ELF-1 (cell line): ENCODE data around the gene YAP1.
"Not testable (repeated sequence)": the region's sequence is repeated elsewhere in the genome, so short reads cannot be mapped to it uniquely, and the experiment has no call there.

Experiments used
- DNase-seq: peaks from one replicate; pipeline ENCODE4 v3.0.0-alpha.2; 2016; ENCODE audit warnings: low read depth, low spot score

Gene YAP1

GRCh38 chr11:102197670-102198139, 87.5 kb downstream of the YAP1 start:
- DNase-seq: peak; percentile 69

DNA sequence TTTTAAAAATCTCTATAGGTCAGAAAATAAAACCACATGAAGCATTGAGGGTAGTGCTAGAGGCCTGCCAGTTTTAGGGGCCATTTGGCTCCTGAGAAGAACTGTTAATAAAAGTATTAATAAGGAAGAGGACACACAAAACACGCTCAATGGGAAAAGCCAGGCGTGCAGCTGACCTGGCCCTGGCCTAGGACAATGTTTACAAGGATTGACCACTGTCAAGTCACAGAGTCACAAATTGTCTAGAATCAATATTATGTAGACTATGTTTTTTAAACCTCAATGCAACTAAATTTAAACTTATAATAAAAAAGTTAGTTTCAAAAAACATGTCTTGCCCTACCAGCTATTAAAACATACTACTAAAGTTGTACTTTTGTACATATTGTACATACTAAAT, 89.4 kb downstream of the YAP1 start:
- DNase-seq: no peak

GRCh38 chr11:102200325-102200724, 90.1 kb downstream of the YAP1 start:
- not testable (repeated sequence) for DNase-seq

DNA sequence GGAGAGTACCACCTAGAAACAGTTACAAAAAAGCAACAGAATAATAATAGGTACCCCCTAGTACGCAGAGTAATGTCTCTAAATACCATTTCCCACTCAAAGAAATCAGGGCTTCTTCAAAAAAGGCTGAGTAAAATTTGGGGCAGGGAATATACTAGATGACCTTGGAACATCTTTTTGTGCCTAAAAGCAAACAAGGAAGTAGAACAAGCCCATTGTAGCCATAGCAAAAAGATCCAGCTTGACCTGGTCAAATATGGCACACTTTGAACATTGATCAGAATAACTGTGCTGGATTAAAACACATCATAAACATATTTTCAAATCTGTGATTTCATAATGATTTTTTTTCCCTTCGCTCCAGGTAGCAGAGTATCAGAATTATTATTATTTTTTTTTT, 91.5 kb downstream of the YAP1 start:
- DNase-seq: no peak

- no peak for DNase-seq
These were observed 92.7 kb downstream of the YAP1 start for GRCh38 chr11:102202972-102203371.

- DNase-seq: no peak
These were observed 93.9 kb downstream of the YAP1 start for GRCh38 chr11:102204174-102204573.

DNA sequence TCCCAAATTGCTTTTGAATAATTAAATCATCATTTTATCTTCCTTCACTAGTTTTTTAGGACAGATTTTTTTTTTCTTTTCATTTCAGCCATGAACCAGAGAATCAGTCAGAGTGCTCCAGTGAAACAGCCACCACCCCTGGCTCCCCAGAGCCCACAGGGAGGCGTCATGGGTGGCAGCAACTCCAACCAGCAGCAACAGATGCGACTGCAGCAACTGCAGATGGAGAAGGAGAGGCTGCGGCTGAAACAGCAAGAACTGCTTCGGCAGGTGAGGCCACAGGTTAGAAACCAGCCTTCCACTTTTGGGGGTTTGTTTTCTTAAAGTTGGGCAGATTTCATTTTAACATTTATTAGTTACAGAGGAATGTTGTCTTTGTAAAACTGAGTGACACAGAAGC, 95.6 kb downstream of the YAP1 start:
- DNase-seq: no peak

GRCh38 chr11:102208835-102209234, 98.6 kb downstream of the YAP1 start:
- no peak for DNase-seq

GRCh38 chr11:102214623-102215022, 104.4 kb downstream of the YAP1 start:
- no peak for DNase-seq

DNA sequence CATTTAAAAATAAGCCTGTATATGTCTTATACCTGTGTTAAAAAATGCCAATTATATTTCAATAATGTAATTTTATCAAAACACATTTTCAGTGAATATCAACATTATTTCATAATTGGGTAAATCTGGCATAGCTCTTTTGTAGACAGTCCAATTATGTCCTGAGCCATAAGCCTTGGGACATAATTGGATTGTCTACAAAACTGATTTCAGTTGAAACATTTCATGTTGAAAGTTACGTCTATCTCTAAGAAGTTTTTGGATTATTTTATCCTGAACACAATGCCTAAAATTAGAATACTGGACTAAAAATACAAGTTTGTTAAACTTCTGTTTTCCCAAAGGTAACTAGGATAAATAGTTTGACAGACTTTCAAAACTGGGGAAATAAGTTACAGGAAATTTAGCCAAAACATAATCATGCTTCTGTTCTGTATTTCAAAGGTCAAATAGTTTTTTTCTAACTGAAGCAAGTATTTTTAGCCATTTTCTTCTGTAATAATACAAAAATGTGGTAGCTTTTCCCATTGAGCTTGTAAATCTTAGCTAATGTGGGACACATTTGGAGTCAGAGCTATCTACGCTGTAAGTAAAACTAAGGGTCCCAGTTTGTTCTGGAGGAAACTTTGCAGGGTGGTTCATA, 106.3 kb downstream of the YAP1 start:
- no peak for DNase-seq

GRCh38 chr11:102220728-102221467, 110.7 kb downstream of the YAP1 start:
- DNase-seq: no peak

GRCh38 chr11:102223859-102224258, 113.6 kb downstream of the YAP1 start:
- DNase-seq: no peak

GRCh38 chr11:102225689-102226568, 115.7 kb downstream of the YAP1 start:
- DNase-seq: no peak

- no peak for DNase-seq
These were observed 116.6 kb downstream of the YAP1 start for GRCh38 chr11:102226702-102227490.

DNA sequence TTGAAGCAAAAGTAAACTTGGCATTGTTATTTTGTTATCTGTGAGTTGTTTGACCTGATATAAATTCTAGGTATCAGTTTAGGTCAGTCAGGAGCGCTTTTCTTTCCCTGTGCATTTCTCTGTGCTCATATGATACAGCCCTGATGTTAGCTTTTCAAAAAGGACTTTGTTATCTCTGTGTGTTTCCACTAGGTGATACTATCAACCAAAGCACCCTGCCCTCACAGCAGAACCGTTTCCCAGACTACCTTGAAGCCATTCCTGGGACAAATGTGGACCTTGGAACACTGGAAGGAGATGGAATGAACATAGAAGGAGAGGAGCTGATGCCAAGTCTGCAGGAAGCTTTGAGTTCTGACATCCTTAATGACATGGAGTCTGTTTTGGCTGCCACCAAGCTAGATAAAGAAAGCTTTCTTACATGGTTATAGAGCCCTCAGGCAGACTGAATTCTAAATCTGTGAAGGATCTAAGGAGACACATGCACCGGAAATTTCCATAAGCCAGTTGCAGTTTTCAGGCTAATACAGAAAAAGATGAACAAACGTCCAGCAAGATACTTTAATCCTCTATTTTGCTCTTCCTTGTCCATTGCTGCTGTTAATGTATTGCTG, 119.4 kb downstream of the YAP1 start:
- DNase-seq: no peak

GRCh38 chr11:102230186-102230585, 119.9 kb downstream of the YAP1 start:
- DNase-seq: no peak

GRCh38 chr11:102230911-102231310, 120.7 kb downstream of the YAP1 start:
- no peak for DNase-seq

- no peak for DNase-seq
These were observed 124.7 kb downstream of the YAP1 start for GRCh38 chr11:102234779-102235439.

DNA sequence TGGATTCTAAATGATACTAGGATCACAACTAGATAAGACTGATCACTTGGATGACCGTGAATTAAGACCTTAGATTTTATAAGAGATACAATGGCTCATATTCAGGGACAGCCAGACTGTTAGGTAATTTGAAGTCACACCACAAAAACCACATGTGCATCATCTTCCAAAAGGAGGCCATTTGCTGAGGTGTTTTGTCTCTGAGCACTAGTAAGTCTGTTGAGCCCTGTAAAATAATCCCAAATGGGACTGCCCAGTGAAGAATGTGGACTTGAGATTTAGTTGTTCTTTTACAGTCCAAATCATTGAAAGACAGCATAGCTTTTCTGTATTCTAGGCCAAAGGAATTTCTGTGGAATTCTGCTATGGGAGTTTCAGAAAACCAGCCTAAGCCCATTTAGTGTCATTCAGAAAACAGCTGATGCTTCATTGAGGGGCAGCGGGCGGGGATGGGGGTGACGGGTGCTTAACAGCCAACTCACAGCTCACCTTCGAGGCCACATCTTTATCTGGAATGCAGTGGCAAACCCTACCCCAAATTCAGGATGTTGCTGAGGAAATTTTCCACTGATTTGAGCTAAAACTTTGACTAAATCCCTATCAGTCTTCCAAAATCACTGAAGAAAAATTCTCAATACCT, 127.0 kb downstream of the YAP1 start:
- no peak for DNase-seq

DNA sequence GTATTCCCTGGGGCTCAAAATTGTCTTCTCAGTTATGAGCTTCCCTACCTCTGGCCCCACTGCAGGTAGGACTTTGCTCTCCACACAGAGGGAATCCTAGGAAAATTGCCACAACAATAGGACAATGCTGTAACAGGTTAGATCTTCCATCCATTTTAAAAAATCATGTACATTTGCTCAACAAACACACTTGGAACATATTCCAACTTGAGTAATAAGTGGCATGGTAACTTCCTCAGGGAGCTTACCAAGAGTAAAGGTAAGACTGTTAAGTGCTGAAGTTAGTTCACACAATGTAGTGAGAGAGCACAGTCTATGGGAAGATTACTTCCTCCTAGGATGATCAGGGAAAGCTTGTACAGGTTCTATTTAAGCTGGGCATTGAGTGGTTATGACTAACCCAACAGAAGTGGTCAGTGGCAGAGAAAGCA, 128.2 kb downstream of the YAP1 start:
- no peak for DNase-seq
